NCI-H2227 (cell line): Measurements from ENCODE around the gene MEMO1.
"Not testable (repeated sequence)": the region's sequence is repeated elsewhere in the genome, so short reads cannot be mapped to it uniquely, and the experiment has no call there.

Experiments used
- DNase-seq: peaks from one replicate; lab custom pipeline; 2025; ENCODE audit not compliant: unreplicated experiment; lab: John Stamatoyannopoulos, UW

The MEMO1 gene

GRCh38 chr2:31920962-31921361 is 89.8 kb downstream of the MEMO1 start:
- DNase-seq = no peak

- DNase-seq = no peak
Measured at GRCh38 chr2:31919499-31919898, 91.3 kb downstream of the MEMO1 start.

- DNase-seq = no peak
Measured at GRCh38 chr2:31909661-31910060, 101.1 kb downstream of the MEMO1 start.

GRCh38 chr2:31907491-31907890 is 103.3 kb downstream of the MEMO1 start:
- not testable (repeated sequence) for DNase-seq

GRCh38 chr2:31903109-31903780 is 107.6 kb downstream of the MEMO1 start:
- no peak for DNase-seq

GRCh38 chr2:31901900-31902299 is 108.9 kb downstream of the MEMO1 start:
- DNase-seq = no peak

- not testable (repeated sequence) for DNase-seq
Measured at GRCh38 chr2:31900156-31900555, 110.7 kb downstream of the MEMO1 start.

GRCh38 chr2:31898346-31898745 is 112.5 kb downstream of the MEMO1 start:
- not testable (repeated sequence) for DNase-seq

- not testable (repeated sequence) for DNase-seq
Measured at GRCh38 chr2:31897340-31897739, 113.5 kb downstream of the MEMO1 start.

- DNase-seq = no peak
Measured at GRCh38 chr2:31896293-31896692, 114.5 kb downstream of the MEMO1 start.

- DNase-seq = no peak
Measured at GRCh38 chr2:31894656-31895055, 116.2 kb downstream of the MEMO1 start.

- DNase-seq = no peak
Measured at GRCh38 chr2:31893094-31893493, 117.7 kb downstream of the MEMO1 start.

- no peak for DNase-seq
Measured at GRCh38 chr2:31889044-31889443, 121.8 kb downstream of the MEMO1 start.

- DNase-seq = no peak
Measured at GRCh38 chr2:31888550-31888949, 122.3 kb downstream of the MEMO1 start.

GRCh38 chr2:31886700-31887099 is 124.1 kb downstream of the MEMO1 start:
- DNase-seq = no peak

- no peak for DNase-seq
Measured at GRCh38 chr2:31877008-31877407, 133.8 kb downstream of the MEMO1 start.

- DNase-seq = no peak
Measured at GRCh38 chr2:31874071-31874470, 136.7 kb downstream of the MEMO1 start.

GRCh38 chr2:31865215-31865614 is 145.6 kb downstream of the MEMO1 start:
- DNase-seq = no peak

- DNase-seq = no peak
Measured at GRCh38 chr2:31863867-31864266, 146.9 kb downstream of the MEMO1 start.

GRCh38 chr2:31863015-31863656 is 147.7 kb downstream of the MEMO1 start:
- DNase-seq = not testable (repeated sequence)

GRCh38 chr2:31859959-31860358 is 150.8 kb downstream of the MEMO1 start:
- no peak for DNase-seq

GRCh38 chr2:31853521-31853920 is 157.3 kb downstream of the MEMO1 start:
- no peak for DNase-seq

GRCh38 chr2:31842150-31842549 is 168.7 kb downstream of the MEMO1 start:
- DNase-seq = not testable (repeated sequence)
